Measurements from ENCODE around the gene TOX4. TPM values are rescaled to one million over a fixed set of nuclear protein-coding genes. Genes with fewer than 3 reads are reported as not detected.
A peak's percentile ranks its signal among the peaks of the same experiment; 100 is the strongest.

Gene TOX4
- total and polyA plus RNA-seq, 9 of the 15 experiments (the other 6 are each of a cell fraction or from before 2014, with no cell fraction given), result 9.9 to 76.5 (median 41.0) TPM

- TF ChIP-seq ZMIZ1 (IDR thresholded peaks at IDR 0.05; ENCODE audit: low read depth in 2 of 2, low read length in 2 of 2) (no peak), NFIX (CRISPR knock-in tag; IDR thresholded peaks at IDR 0.05; ENCODE audit: low read depth) (no peak), GATAD2B (IDR thresholded peaks at IDR 0.05; ENCODE audit: borderline replicate concordance) (no peak)
These were observed 19.5 kb downstream of the TOX4 start (continued) for GRCh38 chr14:21496453-21496852.

GRCh38 chr14:21498540-21499526, 21.8 kb downstream of the TOX4 start:
- Histone ChIP-seq H3K27me3 (ENCODE audit: control insufficient read depth in 2 of 2, insufficient read depth in 2 of 2, low read length in 2 of 2) (no peaks in the 10 kb centered on the region), H3K79me2 (ENCODE audit: control insufficient read depth, insufficient read depth, low read length) (no peaks in the 10 kb centered on the region; the same call in 2 of the 3 replicates), H2AFZ (ENCODE audit: low read depth, low read length) (no peak overlapping the region), H3K4me1 (replicated peaks in 1 of 2; ENCODE audit: control insufficient read depth in 2 of 2, insufficient read depth in 2 of 2, low read length in 2 of 2) (no peaks in the 10 kb centered on the region), H3K9me3 (replicated peaks; ENCODE audit: control insufficient read depth, insufficient read depth, low read depth, low read length) (no peaks in the 10 kb centered on the region), H3K36me3 (ENCODE audit: control insufficient read depth, insufficient read depth, low read length) (peaks cover 90% of the 10 kb centered on the region), H4K20me1 (replicated peaks; ENCODE audit: control insufficient read depth, insufficient read depth, low read length) (no peaks in the 10 kb centered on the region; the same call in 1 of the 2 replicates), H3K4me3 (no peak overlapping the region), H3K27ac (ENCODE audit: extremely low read depth, low read depth, low read length) (no peak overlapping the region), H3K9ac (ENCODE audit: insufficient read depth in 1 of 2, low read depth in 2 of 2, low read length in 2 of 2) (no peak overlapping the region), H3K9me1 (ENCODE audit: control insufficient read depth, insufficient read depth, low read length) (no peaks in the 10 kb centered on the region), H3K4me2 (ENCODE audit: insufficient read depth, low read length) (no peak overlapping the region)
- no TSS peak for BruUV-seq (replicated peaks)
- FAIRE-seq, result peak; percentile 59
- ChIA-PET CTCF (ENCODE audit: low intra/inter-chr PET ratio) (interaction anchor here (0.9 to 2.1 kb wide), 2 partner anchors 21 to 59 kb away, joined by 3 to 24 read pairs; no protein-coding TSS in a partner anchor), POLR2A (interaction anchor here (1.1 to 1.2 kb wide), 4 partner anchors 10 to 17 kb away, joined by 3 to 5 read pairs (median 4); partner anchors contain the start of gene METTL3)
- intact Hi-C loops (cut with micrococcal nuclease), result loop anchor here (1.0 kb wide), 1 partner anchor 58 kb away; no protein-coding TSS in a partner anchor
- in situ Hi-C loops (cut with MboI), result no loop called here
- ATAC-seq, result peak; percentile 78
- 63% methylated on average over 5 of the region's 5 CpGs for WGBS (ENCODE audit: insufficient coverage, low coverage, missing lambda C conversion rate)
- DNase-seq (ENCODE audit: extremely low read depth in 1 of 4, low spot score in 3 of 4), result peak; percentile 39 to 58 (median 44)
- TF ChIP-seq ZKSCAN1 (IDR thresholded peaks at IDR 0.05; ENCODE audit: low read depth, low read length) (no peak), SP1 (CRISPR knock-in tag; IDR thresholded peaks at IDR 0.05) (no peak), ZNF830 (CRISPR knock-in tag; IDR thresholded peaks at IDR 0.05) (no peak), TGIF2 (CRISPR knock-in tag; IDR thresholded peaks at IDR 0.05) (no peak)
- TF ChIP-seq, protein P1, sequence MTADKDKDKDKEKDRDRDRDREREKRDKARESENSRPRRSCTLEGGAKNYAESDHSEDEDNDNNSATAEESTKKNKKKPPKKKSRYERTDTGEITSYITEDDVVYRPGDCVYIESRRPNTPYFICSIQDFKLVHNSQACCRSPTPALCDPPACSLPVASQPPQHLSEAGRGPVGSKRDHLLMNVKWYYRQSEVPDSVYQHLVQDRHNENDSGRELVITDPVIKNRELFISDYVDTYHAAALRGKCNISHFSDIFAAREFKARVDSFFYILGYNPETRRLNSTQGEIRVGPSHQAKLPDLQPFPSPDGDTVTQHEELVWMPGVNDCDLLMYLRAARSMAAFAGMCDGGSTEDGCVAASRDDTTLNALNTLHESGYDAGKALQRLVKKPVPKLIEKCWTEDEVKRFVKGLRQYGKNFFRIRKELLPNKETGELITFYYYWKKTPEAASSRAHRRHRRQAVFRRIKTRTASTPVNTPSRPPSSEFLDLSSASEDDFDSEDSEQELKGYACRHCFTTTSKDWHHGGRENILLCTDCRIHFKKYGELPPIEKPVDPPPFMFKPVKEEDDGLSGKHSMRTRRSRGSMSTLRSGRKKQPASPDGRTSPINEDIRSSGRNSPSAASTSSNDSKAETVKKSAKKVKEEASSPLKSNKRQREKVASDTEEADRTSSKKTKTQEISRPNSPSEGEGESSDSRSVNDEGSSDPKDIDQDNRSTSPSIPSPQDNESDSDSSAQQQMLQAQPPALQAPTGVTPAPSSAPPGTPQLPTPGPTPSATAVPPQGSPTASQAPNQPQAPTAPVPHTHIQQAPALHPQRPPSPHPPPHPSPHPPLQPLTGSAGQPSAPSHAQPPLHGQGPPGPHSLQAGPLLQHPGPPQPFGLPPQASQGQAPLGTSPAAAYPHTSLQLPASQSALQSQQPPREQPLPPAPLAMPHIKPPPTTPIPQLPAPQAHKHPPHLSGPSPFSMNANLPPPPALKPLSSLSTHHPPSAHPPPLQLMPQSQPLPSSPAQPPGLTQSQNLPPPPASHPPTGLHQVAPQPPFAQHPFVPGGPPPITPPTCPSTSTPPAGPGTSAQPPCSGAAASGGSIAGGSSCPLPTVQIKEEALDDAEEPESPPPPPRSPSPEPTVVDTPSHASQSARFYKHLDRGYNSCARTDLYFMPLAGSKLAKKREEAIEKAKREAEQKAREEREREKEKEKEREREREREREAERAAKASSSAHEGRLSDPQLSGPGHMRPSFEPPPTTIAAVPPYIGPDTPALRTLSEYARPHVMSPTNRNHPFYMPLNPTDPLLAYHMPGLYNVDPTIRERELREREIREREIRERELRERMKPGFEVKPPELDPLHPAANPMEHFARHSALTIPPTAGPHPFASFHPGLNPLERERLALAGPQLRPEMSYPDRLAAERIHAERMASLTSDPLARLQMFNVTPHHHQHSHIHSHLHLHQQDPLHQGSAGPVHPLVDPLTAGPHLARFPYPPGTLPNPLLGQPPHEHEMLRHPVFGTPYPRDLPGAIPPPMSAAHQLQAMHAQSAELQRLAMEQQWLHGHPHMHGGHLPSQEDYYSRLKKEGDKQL (CRISPR knock-in tag; IDR thresholded peaks at IDR 0.05; ENCODE audit: borderline replicate concordance), result no peak
